ENCODE data around the gene SLC22A3.

SLC22A3 gene

DNA sequence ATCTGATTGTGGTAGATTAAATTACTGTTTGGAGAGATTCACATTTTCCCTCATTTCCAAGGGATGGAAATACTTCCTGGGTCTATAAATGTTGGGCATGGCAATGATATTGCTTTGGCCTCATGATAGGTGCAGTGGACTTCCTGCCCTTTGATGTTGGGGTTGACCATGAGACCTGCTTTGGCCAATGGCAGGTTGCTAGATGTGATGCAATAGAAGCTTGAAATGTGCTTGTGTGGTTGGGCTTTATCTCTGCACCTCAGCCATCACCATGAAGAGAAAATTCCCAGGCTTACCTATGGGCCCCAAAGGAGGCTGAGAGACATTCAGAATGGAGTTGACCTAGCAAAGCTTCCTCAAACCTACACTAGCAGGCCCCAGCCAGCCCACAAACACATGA, 69.4 kb downstream of the SLC22A3 start:
- no peak for DNase-seq (ENCODE audit: low read depth)

DNA sequence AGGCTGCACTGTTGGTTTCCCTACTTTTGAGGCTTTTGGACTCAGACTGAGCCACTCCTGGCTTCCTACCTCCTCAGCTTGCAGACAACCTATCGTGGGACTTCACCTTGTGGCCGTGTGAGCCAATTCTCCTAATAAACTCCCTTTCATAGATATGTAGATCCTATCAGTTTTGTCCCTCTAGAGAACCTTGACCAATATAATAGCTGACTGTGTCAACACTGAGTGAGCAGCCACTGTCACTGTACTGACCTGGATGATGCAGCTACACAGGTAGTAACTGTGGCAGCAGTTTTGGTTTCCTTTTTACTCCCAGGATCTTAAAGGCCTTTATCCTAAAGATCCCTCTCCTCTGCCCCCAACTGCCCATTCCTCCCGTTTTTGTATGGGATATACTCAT, 70.2 kb downstream of the SLC22A3 start:
- DNase-seq (ENCODE audit: low read depth): no peak

DNA sequence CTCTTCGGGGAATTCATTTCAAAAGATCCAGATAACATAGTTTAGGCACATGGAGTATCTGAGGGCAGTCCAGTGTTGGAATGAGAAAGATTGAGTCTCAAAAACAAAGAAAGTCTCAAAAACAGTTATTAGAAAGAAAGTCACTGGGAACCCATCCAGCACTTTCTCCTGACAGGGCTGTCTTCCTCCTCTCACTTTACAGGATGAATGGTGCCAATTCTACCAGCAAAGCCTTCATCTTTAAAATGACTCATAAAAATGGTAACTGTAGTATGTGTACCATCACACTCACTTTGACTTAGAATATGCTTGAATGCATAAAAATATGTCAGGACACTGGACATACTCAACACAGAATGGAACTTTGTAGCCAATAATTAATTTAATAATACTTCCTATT, 71.3 kb downstream of the SLC22A3 start:
- no peak for DNase-seq (ENCODE audit: low read depth)

DNA sequence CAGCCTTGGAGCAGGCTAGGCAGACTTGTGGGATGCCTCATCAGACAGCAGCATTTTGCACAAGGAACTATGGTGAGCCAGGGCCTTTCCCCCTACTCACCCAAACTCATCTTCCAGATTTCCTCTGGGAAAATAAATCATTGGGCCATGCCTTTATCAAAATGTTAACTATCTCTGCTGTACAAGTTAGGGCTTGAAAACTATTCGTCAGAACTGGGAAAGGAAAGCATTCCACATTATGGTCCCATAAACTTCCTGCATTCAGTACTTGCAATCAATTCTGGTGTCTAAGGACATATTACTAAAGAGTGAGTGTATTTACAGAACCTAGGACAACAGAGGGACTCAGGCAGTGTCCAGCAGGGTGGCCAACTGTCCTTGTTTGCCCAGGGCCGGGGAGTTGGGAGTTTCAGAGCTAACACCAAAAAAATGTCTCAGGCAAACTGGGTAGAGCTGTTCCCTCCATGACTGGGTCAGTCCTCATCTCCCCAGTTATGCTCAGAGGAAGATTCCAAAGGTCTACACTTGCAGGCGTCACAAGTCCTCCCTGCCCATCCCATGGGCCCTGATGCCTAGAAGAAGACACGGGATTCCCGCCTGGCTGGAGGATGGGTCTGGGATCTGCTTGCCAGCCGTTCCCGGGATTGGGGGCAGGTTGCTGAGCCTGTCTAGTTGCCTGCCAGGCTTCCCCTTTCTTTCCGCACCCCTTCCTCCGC, 72.2 kb downstream of the SLC22A3 start:
- no peak for DNase-seq (ENCODE audit: low read depth)

DNA sequence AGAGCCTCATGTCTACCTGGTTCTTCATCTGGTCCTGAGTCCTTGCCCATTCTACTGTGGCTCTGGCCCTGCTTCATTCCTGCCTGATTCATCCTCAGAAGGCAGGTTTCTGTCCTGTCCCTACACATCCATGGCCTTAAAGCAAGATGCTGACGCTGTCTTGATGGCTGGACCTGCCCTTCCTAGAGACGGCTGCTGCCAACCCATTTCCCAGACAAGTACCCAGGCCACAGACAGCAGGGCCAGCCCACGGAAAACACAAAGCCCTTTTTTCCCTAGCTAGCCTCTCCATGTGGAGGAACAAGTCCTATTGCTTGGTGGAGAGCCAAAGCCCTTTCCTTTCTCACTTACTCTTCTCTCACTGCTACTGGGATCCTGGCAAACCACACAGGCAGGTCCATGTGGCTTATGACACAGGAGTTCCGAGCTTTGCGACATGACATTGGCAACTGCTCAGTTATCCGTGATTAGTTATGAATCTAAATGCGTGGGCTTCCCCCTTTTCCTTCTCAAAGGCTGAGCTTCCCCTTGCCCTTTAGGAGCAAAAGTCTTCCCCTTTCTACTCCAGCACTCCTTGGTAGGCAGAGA, 72.9 kb downstream of the SLC22A3 start:
- DNase-seq (ENCODE audit: low read depth): no peak

DNA sequence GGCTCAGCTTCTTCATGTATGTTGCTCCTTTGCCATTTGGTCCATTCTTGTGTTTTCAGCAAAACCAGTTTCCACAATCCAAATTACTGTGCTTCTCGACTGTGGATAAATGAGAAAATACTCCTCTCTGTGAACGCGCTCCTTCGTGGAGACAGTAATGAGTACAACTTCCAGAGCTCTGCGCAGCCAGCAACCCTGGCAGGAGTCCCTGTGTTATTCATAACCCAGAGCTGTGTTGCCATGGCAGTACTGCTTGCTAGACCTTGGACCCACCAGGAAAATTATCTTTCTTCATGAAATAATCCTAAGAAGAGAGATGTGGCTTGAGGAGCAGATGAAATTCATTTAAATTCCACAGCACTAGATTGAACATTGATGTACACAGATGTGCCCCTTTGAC, 73.7 kb downstream of the SLC22A3 start:
- no peak for DNase-seq (ENCODE audit: low read depth)

DNA sequence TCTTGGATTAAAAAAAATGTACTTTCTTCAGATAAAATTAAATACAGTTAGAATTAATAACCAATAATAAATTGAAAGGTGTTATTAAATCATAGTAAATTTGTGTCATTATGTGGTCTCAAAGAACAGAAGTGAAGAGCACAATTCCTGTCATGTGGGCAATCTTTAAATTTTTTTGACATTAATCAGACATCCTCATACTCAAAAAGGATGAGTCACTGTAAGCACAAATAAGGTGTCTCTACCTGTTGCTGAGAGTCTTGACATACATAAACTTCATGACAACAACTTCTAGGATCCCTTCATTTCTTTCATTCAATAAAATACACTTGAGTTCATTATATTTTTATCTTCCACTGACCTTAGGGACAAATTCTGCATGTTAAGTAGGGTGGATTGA, 76.1 kb downstream of the SLC22A3 start:
- DNase-seq (ENCODE audit: low read depth): no peak

DNA sequence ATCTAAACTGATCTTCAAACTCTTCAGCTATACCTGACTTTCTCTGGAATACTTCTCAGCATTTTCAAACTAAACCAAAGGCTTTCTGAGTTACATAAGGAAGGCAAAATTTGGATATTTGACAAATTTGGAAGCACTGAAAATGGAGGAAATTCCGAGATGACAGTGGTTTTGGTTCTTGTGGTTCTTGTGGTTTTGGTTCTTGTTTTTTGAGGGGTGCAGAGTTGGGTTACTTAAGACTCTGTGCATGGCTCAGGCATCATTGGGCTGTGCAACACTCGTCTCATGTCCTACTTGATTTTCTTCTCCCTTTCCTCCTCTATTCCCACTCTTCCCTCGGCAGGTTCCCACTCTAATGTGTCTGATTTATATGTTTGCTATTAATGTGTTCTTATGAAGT, 78.0 kb downstream of the SLC22A3 start:
- no peak for DNase-seq (ENCODE audit: low read depth)

DNA sequence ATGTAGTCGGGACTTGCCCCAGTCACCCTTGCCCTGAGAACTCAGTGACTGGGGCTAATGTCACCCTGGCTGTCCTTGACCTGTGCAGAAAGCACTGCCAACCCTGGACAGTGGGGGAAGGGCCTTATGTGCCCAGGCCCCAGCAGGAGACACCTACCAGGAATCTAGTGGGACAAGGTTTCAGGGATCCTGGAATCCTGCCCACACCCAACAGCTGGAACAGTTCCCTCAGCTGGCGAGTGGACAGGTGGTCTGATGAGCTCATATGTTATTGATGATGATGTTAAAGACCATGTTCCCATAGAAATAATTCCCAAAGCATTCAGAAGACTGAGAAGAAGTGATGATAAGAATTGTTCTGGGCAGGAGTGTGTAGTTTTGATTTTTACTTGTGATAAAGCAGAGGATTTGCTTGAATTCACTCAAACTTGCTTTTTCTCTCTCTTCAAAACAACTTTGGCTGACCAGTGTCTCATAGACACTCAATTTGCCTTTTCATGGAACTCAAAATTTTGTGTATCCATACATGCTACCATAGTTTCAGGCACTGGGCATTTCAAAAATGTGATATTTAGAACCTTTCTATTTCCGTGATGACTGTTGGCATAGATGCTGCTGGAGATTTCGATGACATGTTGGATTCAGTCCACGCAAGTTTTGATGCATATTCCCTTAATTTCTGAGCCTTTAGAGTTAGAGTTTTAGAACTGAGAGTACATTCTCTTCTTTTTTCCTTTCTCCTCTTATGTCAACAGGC, 79.3 kb downstream of the SLC22A3 start:
- no peak for DNase-seq (ENCODE audit: low read depth)

DNA sequence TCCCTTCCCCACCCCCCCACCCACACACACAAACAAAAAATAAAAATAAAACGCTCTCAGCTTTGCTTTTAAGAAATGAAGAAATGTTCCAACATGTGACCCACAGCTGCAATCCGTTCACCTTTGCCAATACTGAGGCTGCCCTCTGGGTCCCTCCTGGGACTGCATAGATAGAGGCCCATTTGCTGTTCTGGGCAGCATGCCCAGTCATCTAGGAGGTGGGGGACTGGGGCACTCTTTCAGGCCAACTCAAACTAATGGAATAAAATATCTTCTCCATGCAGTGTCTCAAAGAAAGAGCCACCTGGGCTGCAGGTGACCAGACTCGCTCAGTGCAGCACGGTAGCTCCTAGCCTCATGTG, 79.9 kb downstream of the SLC22A3 start:
- DNase-seq (ENCODE audit: low read depth): no peak

DNA sequence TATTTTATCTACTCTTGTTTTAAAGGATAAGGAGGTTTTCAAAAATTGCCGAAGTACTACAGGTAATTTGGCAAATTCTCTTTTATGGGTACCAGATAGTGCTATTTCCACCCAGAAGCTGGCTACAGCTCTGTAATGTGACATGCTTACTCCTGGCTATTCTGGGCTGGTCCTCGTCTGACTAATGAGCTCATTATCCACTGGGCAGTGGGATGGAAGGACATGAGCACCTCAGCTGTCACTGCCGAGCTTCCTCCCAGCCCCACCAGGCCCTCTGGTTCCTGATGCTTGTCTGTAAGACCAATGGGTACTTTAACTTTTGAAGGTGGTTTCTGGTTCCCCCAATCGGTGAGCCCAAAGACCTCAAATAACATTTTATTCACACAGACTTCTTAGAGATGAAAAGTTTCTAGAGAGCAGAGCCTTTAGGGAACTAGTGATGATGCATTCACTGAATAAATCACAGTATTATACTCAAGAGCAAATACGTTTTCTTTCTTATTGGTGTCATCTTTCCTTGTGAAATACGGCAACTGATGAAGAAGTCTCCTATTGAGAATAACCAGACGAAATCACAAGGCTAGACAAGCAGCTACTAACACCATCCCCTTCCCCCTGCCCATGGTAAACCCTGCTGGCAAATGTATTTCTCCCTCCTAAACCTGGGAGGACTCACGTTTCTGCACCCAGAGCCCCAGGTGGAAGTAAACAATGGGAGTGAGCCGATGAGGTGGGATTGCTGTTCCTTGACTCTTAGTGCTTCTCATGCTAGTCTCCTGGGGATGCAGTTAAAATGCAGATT, 80.8 kb downstream of the SLC22A3 start:
- DNase-seq (ENCODE audit: low read depth): no peak

DNA sequence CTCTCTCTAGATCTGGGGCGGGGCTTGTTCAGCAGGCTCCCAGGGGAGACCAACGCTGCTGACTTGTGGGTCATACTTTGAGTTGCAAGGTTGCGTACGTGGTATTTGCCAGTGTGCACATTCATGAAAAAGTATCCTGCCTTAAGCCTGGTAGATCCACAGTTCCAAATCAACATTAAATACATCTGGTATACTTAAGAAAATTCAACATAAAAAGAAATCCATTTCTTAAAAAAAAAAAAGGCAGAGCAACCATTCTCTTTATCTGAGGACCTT, 81.4 kb downstream of the SLC22A3 start:
- DNase-seq (ENCODE audit: low read depth): no peak

DNA sequence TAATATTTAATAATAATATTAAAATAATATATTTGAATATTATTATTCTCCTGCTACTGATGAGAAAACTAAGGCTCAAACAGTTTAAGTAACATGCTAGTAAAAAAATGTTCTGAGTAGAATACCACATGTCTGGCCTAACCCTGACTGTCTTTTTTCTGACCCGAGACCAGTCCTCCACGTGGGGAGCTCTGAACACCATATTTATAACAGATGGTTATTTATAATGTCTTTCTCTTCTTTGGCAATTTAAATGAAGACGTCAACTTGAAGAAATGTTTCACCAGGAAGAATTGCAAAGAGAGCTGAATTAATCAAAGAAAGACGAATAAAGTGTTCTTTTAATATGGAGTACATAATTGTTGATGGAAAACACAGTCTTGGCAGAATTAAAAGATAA, 82.0 kb downstream of the SLC22A3 start:
- DNase-seq (ENCODE audit: low read depth): no peak

DNA sequence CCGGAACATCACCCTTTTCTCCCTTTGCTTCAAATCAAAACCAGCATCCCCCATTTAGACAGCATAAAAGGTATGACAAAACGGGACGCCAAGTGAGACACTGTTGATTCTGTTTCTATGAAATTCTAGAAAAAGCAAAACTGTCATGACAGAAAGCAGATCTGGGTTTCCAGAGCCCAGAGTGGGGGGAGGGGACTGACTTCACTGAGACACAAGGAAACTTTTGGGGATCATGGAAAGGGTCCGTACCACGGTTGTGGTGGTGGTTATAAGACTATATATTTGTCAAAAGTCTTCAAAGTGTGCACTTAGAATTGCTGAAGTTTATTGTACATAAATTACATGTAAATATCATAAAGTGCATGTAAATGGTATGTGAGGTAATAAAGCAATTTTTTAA, 82.6 kb downstream of the SLC22A3 start:
- DNase-seq (ENCODE audit: low read depth): no peak

DNA sequence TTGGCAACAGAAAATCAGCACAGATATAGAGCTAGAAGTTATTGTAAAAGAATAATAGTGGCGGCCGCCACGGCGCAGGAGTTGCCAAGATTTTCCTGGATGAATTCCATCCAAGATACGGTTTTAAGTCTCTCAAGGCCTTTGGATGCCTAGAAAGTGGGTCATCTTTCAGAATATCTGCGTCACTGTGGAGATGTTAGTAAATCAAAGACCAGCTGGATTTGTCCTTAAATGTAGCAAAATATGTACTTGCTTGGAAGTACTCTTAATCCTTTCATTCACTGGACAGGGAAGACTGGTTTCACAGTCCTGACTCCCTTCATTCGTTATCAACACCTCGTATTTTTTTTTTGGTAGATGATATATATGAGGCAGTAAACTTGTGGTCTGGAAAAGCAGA, 83.0 kb downstream of the SLC22A3 start:
- DNase-seq (ENCODE audit: low read depth): peak; percentile 70

DNA sequence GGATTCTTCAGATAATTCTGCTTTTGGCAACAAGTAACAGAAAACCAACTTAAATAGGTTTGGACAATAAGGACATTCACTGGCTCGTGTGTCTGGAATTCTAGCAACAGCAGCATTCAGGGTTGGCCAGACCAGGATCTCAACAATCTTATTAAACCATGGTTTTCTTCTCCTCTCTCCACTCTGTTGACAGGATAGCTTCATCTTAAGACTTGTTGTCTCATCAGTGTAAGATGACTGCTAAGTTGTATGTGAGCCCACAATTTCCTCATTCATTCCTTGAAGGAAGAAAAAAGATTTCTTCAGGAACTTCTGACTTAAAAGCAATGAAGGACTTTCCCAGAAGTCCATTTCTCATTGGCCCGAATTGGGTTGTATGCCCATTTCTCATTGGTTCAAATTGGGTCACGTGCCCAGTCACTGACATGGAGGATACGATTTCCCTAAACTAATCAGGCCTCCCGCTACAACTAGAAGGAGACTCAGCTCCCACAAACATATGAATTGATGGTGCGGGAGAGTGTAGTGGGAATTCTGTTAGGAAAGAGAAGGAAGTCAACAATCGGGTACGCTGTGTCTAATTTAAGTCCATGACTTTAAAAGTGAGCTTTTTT, 83.7 kb downstream of the SLC22A3 start:
- no peak for DNase-seq (ENCODE audit: low read depth)

DNA sequence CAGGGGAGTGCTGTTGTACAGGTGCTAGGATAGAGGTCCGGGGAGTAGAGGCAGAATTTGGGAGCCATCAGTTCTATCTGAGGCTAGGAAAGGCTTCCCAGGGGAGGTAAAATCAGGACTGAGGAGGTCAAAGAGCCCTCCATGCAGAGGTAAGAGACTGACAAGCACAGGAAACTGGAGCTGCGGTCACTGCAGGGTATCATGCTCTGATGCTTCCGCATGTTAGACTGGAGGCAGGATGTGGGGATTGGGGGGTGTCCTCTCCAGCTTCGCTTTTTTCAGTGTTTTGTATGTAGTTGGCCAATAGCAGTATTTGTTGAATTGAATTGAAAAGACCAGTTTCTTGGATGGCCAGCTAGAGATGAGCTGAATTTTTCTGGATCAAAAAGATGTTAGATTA, 87.8 kb downstream of the SLC22A3 start:
- no peak for DNase-seq (ENCODE audit: low read depth)

DNA sequence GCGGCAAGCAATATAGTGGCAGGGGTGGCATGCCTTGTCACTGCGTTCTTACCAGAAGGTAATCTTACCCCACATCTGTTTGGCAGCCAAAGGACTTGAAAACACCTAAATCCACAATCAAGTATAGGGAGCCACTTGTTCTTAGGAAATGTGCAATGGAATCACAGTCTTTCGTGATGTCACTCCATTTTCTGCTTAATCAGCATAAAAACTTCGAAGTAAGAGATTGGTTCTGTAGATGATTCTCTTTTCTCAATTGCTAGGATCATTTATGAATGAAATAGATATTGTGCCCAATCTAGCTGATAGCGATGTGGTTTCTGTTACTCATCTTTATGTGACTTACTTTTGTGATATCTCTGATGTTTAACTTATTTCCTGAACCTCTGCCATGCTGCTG, 89.0 kb downstream of the SLC22A3 start:
- DNase-seq (ENCODE audit: low read depth): no peak

DNA sequence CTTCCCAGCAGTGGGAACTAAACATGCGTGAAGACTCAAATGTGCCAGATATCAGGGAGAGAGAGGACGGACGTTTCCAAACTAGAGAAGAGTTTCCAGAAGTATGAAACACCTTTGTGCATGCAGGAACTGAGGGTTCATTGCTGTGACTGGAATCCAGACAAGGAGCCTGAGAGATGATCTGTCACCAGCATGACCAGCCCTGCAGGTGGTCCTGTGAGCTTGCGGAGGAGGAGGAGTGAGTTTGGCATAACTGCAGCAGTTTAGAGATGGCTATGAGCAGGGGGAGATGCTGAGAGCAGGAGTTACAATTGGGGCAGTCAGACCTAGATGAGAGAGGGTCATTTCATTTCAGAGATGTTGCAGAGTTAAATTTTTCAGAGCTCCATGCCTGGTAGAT, 89.6 kb downstream of the SLC22A3 start:
- no peak for DNase-seq (ENCODE audit: low read depth)

DNA sequence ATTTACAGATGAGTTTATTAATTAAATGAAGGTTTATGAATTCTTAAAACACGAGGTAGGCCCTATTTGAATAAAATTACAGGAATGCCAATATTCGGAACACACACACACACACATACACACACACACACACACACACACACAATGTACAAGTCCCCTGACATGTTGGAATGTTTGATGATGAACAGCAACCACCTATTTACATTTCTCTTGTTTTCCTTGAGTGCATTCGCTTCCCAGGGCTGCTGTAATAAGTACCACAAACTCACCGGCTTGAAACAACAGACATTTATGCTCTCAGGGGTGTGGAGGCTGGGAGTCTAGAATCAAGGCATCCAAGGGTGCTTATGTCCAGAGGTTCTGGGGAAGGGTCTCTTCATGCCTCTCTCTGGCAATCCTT, 90.3 kb downstream of the SLC22A3 start:
- DNase-seq (ENCODE audit: low read depth): no peak

DNA sequence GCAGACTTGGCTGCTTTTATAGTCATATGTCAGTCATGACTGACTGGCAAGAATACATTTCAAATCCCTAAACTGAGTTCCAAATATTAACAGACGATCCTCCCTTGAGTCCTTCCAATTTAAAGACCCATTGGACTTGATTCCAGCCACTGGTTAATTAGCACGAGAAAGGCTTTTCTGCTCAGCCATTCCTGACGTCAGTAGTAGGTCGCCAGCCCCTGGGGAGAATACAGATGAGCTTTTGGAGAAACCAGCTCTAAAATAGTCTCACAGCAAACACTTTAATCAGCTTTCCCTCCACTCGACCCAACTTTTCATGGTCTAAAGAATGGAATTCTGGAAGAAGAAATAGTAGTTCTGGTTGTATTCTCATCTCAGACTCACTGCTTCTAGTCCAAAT, 91.6 kb downstream of the SLC22A3 start:
- DNase-seq (ENCODE audit: low read depth): no peak

DNA sequence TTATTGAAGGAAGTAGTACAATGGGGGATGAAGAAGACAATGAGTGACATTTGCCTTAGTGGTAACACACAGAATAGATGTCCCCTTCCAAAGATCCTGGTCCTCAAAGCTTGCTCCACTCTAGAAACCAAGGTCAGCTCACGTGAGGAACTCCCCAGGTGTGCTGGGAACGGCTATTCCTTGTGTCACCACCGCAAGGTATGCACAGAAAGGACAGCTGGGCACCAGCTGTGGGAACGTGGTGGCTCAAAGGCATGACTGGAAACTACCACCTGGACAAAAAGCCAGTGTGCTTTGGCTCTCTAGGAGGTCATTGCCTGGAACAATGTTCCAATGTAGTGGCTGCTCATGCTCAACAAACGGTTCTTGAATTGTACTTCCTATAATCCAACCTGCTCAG, 94.0 kb downstream of the SLC22A3 start:
- no peak for DNase-seq (ENCODE audit: low read depth)

DNA sequence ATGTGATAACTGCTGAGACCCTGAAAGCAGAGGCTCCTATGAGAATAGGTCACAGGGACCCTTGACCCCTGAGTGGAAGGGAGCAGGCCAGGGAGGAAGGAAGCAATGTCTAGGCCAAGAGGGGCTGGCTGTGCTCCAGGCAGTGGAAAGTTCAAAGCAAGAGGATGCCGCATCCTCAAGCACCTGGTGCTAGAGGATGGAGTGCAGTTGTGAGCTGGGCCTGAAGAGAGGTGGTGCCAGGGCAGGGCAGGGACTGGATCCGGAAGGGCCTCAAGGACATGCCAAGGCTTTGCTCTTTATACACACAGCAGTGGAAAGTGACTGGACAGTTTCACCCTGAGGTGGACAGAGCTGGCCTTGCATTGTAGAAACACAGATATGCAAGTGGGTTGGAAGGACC, 97.0 kb downstream of the SLC22A3 start:
- no peak for DNase-seq (ENCODE audit: low read depth)
